ENCODE data around the gene ELF1. TPM values are rescaled to one million over a fixed set of nuclear protein-coding genes. Genes with fewer than 3 reads are reported as not detected.
"Not testable (repeated sequence)": the region's sequence is repeated elsewhere in the genome, so short reads cannot be mapped to it uniquely, and the experiment has no call there.

The ELF1 gene
- polyA plus RNA-seq, 3 donors: 48.0 to 50.7 (median 50.1) TPM

DNA sequence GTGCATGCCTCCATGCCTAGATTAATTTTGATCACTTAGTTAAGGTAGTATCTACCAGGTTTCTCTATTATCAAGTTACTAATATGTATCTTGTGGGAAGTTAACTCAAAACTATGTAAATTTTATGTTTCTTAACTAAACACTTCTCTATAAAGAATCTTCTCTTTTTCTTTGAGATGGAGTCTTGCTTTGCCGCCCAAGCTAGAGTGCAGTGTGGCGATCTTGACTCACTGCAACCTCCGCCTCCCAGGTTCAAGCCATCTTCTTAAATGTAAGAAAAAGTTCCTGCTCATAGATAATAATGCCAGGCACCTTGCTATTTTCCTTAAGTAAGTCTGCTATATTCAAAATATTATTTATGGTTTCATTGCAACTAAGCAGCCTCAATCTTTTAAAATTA is 58.4 kb downstream of the ELF1 start:
- DNase-seq (ENCODE audit: low read depth in 3 of 3, low spot score in 2 of 3): no peak

DNA sequence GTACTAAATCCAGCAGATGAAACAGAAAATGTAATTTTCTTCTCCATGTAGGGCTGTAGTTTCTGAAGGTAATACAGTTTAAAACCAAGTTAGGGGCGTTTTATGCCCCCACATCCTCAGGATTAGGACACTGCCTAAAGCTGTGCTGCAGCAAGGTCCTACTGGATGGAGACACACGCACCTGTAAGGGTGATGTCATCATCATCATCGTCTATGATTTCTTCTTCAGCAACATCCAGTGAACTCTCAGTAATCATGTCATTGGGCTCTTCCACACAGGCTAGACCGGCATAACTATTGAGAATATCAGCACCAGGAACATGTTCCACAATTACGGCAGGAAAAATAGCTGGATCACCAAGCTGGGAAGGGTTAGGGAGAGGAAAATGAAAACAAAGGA is 60.5 kb downstream of the ELF1 start:
- DNase-seq (ENCODE audit: low read depth in 3 of 3, low spot score in 2 of 3): no peak

DNA sequence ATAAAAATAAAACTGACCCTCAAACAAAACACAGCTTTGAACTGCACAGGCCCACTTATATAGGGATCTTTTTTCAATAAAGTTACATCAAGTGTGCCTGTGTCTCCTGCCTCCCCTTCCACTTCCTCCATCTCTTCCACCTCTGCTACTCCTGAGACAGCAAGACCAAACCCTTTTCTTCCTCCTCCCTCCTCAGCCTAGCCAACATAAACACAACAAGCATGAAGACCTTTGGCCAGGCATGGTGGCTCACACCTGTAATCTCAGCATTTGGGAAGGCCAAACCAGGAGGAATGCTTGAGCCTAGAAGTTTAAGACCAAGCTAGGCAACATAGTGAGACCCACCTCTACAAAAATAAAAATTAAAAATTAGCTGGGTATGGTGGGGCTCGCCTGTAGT is 72.6 kb downstream of the ELF1 start:
- DNase-seq (ENCODE audit: low read depth in 3 of 3, low spot score in 2 of 3): no peak

DNA sequence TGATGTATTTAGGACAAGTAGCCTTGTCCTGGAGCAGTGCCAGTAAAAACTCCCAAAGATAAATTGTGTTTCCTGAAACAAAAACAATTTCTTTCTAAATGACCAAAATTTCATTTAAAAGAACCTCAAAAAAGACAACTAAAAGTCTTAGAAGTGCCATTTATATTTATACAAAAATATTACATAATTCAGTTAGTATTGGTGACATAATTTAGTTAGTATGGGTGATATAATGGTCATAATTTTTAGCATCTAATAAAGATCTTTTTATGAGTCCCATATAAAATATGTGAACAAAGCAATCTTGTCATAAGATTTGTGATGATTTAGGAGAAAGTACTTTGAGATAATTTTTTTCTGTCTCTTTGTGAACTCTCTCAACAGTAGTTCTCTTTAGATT is 76.0 kb downstream of the ELF1 start:
- DNase-seq (ENCODE audit: low read depth in 3 of 3, low spot score in 2 of 3): no peak

DNA sequence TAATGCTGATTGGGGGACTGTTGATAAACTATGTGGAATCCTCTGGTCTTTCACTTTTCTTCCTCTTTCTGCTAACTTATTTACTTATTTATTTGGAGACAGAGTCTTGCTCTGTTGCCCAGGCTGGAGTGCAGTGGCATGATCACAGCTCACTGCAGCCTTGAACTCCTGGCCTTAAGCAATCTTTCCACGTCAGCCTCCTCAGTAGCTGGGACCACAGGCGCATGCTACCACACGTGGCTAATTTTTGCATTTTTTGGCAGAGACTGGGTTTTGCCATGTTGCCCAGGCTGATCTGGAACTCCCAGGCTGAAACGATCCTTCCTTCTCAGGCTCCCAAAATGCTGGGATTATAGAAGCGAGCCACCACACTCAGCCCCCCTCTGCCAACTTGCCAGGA is 77.5 kb downstream of the ELF1 start:
- DNase-seq (ENCODE audit: low read depth in 3 of 3, low spot score in 2 of 3): no peak

DNA sequence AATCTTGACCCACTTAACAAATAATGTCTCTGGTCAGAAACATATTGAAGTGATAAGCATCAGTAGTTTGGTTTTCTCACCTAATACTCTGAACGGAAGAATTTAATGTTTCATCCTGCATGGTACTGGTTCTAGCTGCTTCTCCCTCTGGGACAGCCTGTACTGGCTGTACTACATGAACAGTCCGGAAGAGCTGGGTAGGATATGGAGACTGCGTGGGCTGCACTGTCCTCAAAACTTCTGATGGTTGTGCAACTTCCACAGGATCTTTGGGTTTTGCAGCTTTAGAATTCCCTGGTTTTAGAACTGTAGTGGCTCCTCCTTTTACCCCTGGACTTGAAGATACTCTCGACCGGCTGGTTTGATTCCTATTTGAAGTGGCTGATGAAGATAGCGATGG is 78.3 kb downstream of the ELF1 start:
- DNase-seq (ENCODE audit: low read depth in 3 of 3, low spot score in 2 of 3): no peak

DNA sequence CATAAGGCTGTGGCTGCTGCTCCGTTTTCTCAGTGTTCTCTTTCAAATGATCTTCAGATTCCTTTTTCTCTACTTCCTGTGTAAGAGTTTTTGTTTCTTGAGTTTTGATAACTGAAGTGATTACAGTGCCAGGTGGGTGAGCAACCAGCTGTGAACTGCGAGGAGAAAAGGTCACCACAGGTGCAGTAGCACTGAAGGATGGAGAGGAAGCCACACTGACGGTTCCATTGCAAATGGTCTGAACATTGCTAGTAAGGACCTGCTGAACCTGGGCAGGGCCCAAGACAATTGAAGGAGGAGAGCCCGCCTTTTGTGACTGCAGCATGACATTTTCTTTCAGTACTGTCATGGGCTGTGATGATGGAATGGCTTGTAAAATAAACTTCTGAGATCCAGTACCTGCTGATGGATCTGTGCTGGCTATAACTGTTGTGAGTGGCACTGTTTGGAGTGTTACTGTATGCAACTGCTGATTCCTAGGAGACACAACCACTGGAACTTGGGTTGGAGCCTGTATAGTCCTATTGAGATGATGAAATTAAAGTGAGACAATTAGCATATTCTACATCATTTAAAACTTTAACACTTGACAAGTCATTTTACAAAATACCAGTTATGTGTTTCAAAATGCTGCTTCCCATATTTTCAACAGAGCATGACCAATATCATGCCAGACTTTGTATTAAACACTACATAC is 85.5 kb downstream of the ELF1 start:
- no peak for DNase-seq (ENCODE audit: low read depth in 3 of 3, low spot score in 2 of 3)

DNA sequence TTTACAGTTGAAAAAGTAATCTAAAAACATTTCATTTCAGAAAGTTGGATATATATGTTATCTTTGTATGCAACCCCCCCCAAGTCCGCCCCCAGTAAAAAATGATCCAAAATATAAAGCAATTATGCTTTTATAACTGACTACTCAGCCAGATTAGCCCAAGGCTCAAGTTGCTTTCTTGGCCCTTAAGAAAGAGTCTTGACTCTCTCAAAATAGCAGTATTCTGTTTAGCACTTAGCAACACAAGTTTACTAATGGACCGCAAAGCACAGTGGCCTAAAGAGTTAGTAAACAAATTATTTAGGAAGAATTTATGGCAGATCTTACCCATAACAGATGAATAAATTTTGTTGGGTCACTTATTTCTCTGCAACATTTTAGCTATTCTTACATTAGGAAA is 86.9 kb downstream of the ELF1 start:
- DNase-seq (ENCODE audit: low read depth in 3 of 3, low spot score in 2 of 3): no peak

DNA sequence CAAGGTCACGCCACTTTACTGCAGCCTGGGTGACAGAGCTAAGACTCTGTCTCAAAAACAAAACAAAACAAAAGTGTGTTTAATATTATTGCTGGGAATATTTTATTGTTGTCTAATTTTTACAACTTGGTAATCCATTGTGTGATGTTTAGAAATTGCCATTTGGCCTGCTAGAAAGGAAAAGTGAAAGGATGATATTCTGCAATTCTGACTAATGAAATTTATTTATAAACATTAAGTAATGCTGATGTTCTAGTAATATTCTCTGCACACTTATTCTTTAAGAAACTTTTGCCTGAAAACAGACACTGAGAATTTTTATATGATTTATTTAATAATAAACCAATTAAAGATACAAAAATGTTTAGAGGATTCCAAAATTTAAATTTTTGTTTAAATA is 87.4 kb downstream of the ELF1 start:
- no peak for DNase-seq (ENCODE audit: low read depth in 3 of 3, low spot score in 2 of 3)

DNA sequence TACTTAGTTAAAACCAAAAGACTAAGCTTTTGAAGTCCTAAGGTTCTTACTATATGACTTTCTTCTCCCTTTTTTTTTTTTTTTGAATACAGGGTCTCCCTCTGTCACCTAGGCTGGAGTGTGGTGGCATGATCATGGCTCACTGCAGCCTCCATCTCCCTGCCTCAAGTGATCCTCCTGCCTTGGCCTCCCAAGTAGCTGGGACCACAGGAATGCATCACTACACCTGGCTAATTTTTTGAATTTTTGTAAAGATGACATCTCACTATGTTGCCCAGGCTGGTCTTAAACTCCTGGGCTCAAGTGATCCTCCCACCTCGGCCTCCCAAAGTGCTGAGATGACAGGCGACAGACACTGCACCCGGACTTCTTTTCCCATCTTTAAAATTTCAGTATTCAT is 89.2 kb downstream of the ELF1 start:
- not testable (repeated sequence) for DNase-seq (ENCODE audit: low read depth in 3 of 3, low spot score in 2 of 3)

DNA sequence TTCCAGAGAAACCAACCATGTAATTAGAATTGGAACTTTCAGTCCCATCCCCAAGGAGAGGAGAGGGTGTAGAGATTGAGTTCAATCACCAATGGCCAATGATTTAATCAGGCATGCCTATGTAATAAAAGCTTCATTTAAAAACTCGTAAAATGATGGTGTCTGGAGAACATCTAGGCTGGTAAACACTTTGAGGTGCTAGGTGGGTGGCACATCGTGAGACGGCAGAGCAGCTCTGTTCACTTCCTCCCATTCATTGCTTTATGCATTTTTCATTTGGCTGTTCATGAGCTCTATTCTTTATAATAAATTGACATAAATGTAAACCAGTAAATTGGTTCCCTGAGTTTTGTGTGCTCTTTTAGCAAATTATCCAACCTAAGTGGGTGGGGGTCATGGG is 90.1 kb downstream of the ELF1 start:
- no peak for DNase-seq (ENCODE audit: low read depth in 3 of 3, low spot score in 2 of 3)

DNA sequence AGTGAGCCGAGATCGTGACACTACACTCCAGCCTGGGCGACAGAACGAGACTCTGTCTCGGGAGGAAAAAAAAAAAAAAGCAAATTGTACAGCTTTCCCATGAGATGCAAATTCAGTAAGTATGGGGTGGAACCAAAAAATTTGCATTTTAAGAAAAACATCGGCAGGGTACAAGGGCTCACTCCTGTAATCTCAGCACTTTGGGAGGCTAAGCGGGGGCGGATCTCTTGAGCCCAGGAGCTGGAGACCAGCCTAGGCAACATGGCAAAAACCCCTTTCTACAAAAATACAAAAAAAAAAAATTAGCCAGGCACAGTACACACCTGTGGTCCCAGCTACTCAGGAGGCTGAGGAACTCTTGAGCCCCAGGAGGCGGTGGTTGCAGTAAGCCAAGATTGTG is 91.2 kb downstream of the ELF1 start:
- no peak for DNase-seq (ENCODE audit: low read depth in 3 of 3, low spot score in 2 of 3)

DNA sequence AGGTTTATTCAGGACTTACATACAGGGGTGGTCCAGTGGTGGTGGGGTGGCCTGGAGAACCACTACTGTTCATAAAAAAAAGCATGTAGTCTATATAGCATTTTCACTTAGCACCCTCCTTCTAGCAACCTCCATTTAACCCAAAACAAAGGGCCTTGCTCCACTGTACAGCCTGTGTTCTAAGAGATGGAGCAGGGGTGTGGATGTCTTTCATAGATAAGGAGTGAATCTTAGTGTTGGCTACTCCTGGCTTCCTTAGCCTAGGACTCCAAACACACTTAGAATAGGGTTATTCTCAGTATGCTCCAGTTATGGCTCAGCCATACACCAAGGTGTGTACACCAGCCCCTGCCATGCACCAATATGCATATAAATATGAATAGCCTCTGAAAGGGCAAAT is 95.2 kb downstream of the ELF1 start:
- no peak for DNase-seq (ENCODE audit: low read depth in 3 of 3, low spot score in 2 of 3)

DNA sequence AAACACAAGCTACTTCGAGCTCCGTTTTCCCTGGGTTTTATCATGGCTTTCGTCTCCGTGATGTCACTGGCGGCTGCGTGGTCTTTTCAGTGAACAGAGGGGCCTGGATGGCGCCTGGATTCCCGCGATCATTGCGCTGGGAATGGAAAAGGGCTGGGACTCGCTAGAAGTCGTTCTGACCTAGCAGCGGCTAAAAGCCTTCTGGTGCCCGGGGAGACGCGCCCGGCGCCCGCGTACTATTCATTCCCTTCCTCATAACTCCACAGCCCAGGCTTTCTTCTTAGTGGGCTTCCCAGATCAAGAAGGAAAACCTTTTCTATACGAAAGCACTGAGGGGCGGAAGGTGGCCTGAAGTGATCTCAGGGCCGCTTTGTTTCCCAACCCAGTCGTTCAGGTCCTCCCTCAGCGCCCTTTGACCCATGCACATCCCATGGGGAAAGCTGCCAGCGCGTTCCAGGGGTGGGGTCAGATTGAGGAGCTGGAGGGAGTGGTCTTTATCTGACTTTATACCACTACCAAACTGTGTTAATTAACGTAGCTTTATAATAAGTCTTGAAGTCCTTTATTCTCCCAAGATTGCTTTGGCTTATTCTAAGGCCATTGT is 96.6 kb downstream of the ELF1 start:
- DNase-seq (ENCODE audit: low read depth in 3 of 3, low spot score in 2 of 3): no peak

DNA sequence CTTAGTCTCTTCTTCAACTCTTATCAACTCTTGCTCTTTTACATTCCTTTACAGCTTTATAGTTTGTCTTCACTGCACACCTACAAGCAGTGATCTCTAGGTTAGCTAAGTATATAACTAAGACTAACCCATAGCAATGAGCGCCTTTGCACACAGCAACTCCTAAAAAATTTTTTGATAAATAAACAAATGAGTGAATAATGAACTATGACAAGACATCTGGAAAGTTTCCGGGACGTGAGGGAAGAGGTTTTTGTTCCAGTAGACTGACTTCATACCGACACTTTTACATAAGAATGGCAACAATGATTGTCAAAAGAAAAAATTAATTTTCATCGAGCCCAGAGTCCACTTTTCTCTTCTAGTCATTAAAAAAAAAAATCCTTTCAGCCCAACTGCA is 98.3 kb downstream of the ELF1 start:
- DNase-seq (ENCODE audit: low read depth in 3 of 3, low spot score in 2 of 3): peak in 1 of 3 donors; percentile 3

DNA sequence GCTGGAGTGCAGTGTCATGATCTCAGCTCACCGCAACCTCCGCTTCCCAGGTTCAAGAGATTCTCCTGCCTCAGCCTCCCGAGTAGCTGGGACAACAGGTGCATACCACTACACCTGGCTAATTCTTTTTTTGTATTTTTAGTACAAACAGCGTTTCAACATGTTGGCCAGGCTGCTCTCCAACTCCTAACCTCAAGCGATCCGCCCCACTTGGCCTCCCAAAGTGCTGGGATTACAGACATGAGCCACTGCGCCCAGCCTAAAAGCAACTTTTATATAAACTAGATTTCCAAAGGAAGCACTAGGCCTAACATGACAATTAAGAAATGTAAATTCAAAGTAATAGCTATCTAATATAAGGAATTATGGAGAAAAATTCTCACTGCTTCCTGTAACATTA is 99.2 kb downstream of the ELF1 start:
- not testable (repeated sequence) for DNase-seq (ENCODE audit: low read depth in 3 of 3, low spot score in 2 of 3)

DNA sequence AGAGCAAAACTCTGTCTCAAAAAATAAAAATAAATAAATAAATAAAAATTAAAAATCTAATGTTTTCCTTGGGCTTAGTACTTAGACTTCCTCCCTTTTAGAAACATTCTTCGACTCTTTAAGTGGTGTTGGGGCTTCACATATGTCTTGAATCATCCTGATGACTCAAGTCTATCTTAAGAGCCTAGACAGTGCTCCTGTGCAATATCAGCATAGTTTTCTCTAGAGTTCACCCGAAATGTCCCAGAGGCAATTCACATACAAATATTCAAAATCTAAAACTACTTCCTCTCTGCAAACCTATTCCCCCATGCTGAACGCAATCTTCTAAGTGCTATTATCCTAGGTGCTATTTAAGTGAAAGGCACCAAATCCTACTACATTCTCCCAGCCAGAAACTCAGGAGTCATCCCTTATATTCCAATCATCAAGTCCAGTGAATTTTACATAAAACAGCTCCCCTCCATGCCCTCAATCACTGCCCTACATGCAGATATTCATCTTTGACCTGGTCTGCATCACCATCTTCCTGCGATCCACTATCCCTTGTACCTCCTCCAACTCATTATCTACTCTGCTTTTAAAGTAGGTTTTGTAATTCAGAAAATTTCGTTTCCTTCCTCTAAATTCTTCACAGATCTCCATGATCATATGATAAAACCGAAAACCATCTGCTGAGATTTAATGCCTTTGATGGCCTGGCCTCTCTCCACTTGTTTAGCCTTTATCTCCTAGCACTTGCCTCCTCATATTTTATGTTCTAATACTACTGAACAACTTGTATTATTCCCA is 102.7 kb downstream of the ELF1 start:
- DNase-seq (ENCODE audit: low read depth in 3 of 3, low spot score in 2 of 3): no peak

DNA sequence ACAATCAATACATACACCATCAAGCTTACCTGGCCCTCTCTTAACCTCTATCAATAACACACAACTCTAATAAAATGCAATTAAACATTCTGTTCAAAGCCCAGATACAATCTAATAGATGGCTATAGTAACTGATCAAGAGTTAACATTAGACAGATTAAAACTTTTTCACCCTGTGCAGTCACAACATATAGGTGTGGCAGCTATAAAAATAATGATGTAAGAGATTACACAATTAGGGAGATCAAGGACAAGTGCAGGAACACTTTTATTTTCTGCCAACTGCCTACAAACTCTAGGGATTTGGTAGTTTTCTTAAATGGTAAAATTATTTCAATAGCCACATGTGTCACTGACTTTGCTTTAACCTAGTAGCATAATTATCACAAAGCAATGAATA is 104.3 kb downstream of the ELF1 start:
- not testable (repeated sequence) for DNase-seq (ENCODE audit: low read depth in 3 of 3, low spot score in 2 of 3)

DNA sequence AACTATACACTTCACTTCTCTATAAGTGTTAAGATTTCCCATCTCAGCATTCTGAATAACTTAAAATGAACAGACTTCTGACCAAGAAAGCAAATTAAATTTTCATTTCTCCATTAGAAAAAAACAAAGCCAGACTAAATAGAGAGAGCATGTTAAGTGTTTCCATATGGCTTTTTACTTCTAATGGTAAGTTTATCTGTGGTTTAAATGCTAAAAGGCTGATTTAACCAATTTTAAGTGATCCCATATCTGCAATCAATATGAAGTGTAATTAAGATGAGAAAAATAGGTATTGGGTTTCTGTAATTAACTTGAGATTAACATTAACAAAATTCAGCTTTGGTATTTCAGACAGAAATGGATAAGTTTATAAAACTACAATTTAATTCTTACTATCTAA is 107.8 kb downstream of the ELF1 start:
- no peak for DNase-seq (ENCODE audit: low read depth in 3 of 3, low spot score in 2 of 3)

DNA sequence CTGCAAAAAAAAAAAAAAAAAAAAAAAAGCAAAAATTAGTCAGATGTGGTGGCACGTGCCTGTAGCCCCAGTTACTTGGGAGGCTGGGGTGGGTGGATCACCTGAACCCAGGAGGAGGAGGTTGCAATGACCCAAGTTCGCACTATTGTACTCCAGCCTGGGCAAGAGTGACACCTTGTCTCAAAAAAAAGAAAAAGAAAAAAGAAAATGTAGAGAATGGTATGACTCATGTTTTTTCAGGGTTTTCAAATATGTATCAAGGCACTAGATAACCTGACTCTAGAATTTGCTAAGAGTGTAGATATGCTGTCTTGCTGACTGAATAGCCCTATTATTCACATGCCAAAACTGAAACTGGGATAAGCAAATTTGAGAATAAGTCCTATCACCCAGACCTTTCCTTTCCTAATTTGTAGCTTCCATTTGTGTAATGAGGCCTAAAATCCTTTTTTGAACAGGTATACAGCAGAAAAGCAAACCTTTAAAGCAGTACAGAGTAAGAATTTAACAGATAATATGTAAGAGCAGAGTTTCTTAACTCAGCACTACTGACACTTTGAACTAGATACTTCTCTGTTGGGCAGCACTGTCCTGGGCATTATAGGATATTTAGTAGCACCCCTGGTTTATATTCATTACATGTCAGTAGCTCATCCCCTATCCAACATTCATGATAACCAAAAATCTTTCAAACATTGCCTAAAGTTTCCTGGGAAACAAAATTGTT is 108.6 kb downstream of the ELF1 start:
- no peak for DNase-seq (ENCODE audit: low read depth in 3 of 3, low spot score in 2 of 3)

DNA sequence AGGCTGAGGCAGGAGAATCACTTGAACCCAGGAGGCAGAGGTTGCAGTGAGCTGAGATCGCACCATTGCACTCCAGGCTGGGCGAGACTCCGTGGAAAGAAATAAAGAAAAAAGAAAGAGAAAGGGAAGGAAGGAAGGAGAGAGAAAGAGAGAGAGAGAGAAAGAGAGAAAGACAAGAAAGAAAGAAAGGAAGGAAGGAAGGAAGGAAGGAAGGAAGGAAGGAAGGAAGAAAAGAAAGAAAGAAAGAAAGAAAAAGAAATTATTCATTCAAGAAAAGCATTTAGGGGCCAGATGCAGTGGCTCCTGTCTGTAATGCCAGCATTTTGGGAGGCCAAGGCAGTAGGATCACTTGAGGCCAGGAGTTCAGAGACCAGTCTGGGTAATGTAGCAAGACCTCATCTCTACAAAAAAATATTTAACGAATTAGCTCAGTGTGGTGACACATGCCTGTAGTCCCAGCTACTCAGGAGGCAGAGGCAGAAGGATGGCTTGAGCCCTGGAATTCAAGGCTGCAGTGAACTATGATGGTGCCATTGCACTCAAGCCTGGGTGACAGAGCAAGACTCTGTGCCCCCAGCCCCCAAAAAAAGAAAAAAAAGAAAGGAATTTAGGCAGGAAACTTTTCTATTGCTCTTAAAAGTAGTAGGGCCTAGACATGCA is 109.4 kb downstream of the ELF1 start:
- DNase-seq (ENCODE audit: low read depth in 3 of 3, low spot score in 2 of 3): not testable (repeated sequence)

Measured in right renal cortex interstitium (tissue), 3 donors.